GM13976 (cell line): Measurements from ENCODE around the gene ZMIZ1.

Source experiments
- DNase-seq: peaks from one replicate; pipeline ENCODE4 v3.0.0; 2012; ENCODE audit warnings: low spot score
- CTCF ChIP-seq: IDR thresholded peaks from 2 replicates; pipeline ENCODE4 v1.5.1; 2012; ENCODE audit warnings: borderline replicate concordance, mild to moderate bottlenecking; ENCODE audit not compliant: insufficient read depth; ENCODE audit errors: extremely low read depth, missing control alignments, control extremely low read depth
- in situ Hi-C: fragments of 300-500 bp; cut with MboI; formaldehyde crosslinking; loops from one replicate; pipeline ENCODE4 v1.12.0; 2022; ENCODE audit warnings: low sequenced_read_pairs, mixed read lengths, inconsistent platforms; ENCODE audit not compliant: unreplicated experiment

ZMIZ1 gene

DNA sequence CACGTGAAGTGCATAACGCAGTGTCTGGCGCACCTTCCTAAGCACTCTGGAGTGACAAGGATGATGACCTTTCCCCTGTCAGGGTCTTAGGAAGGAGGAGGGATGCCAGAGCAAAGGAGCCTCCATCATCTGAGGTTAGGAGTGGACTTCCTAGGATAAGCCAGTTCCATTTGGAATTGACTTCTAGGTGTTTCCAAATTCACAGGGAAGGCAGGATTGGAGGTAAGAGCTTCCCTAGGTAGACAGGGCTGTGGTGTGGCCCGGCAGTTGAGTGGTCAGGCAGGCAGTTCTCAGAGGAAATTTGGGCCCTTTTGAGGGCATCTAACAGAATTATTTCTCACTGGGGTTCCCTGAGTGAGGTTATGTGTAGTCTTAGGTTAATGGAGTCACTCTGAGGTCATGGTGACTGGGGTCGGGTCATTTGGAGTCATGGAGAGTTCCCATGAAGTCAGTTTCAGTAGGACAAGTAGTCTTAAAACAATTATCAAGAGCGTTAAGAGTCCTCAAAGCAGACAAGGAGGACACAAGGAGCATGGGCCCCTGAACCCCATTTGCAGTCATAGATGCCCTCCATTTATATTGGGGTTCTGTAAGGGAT is 286.8 kb downstream of the ZMIZ1 start:
- no peak for TF ChIP-seq CTCF
- DNase-seq = peak; percentile 11
- in situ Hi-C loops = no loop called here

- in situ Hi-C loops = no loop called here
- peak; percentile 26 for DNase-seq
- TF ChIP-seq CTCF = no peak
Measured at GRCh38 chr10:79356104-79356503, 287.3 kb downstream of the ZMIZ1 start.

DNA sequence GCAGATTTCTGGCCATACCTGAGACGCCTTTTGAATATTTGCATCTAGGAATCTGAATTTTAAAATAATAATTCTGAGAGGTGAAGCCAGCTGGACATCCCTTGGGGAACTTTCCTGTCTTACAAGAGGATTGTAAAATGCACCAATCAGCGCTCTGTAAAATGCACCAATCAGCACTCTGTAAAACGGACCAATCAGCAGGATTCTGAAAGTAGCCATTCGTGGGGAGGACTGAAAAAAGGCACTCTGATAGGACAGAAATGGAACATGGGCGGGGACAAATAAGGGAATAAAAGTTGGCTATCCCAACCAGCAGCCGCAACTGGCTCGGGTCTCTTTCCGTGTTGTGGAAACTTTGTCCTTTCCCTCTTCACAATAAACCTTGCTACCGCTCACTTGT is 288.4 kb downstream of the ZMIZ1 start:
- in situ Hi-C loops = no loop called here
- TF ChIP-seq CTCF = no peak
- no peak for DNase-seq

- TF ChIP-seq CTCF = no peak
- peak; percentile 37 for DNase-seq
- in situ Hi-C loops = no loop called here
Measured at GRCh38 chr10:79358811-79359210, 290.0 kb downstream of the ZMIZ1 start.

GRCh38 chr10:79359816-79360498 is 291.2 kb downstream of the ZMIZ1 start:
- DNase-seq = no peak
- in situ Hi-C loops = no loop called here
- no peak for TF ChIP-seq CTCF

DNA sequence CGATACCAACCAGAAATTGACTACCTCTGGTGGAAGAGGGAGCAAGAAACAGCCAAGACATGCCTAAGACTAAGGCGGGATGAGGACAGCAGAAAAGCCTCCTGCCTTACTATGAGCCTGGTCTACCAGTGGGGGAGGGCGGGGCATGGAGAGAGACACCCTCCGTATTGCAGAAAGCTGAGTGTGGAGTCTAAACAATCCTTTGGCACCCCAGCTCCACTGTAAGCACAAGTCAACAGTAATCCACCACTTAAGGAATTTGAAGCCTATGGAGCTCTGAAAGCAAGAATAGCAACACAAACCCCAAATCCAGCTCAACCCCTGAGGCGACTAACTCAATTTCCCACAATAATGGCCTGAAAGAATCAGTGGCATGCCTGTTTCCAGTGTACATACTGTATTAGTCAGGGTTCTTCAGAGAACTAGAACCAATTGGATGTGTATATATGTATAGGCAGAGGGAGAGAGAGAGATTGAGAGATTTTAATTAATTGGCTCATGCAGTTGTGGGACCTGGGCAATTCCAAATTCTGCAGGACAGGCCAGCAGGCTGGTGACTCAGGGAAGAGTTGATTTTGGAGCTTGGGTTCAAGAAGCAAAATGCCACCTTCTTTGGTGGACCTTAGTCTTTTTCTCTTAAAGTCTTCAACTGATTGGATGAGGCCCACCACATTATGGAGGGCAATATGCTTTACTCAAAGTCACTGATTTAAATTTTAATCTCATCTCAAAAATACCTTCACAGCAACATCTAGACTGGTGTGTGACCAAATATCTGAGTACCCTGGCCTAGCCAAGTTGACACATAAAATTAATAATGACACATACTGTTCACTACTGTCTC is 292.0 kb downstream of the ZMIZ1 start:
- TF ChIP-seq CTCF = no peak
- no peak for DNase-seq
- in situ Hi-C loops = no loop called here
